K562 (cell line): ENCODE data around the gene FBXO28. TPM values are rescaled to one million over a fixed set of nuclear protein-coding genes. Genes with fewer than 3 reads are reported as not detected.
A peak's percentile ranks its signal among the peaks of the same experiment; 100 is the strongest.

Experiments used
- ATAC-seq: fragments of 200-7000 bp; cut with Tn5 transposase; 3 replicates; pipeline ENCODE4 v1.9.1; 2020; ENCODE audit warnings: moderate library complexity
- BruUV-seq: library from RNA; stranded (reverse); fragments of 400-500 nt; replicated peaks from 2 replicates; lab custom pipeline; 2021; lab: Mats Ljungman, UMichigan
- CTCF ChIA-PET: fragments of 300-600 bp; formaldehyde crosslinking; extraction: SDS; loops from one replicate; lab custom pipeline; 2021; ENCODE audit warnings: low intra/inter-chr PET ratio; lab: Yijun Ruan, JAX
- POLR2A ChIA-PET: fragments of 300-600, 350-650 bp; sonication (Branson Sonifier 250); formaldehyde crosslinking; extraction: SDS; loops from one replicate; lab custom pipeline; 2021; ENCODE audit warnings: antibody characterized with exemption, inconsistent platforms; lab: Yijun Ruan, JAX
- DNase-seq, 4 experiments: peaks; one replicate each; pipeline versions ENCODE4 v3.0.0 to v3.0.0-alpha.2; 2011 to 2018; ENCODE audit warnings: low spot score in 3 of 4, mixed read lengths in 3 of 4; ENCODE audit errors: extremely low read depth in 1 of 4
- FAIRE-seq: peaks from 2 replicates; lab custom pipeline; 2011; peaks lifted over from hg19 to GRCh38; lab: Jason Lieb, UNC
- H2AFZ ChIP-seq: 2 replicates; pipeline ENCODE4 v1.6.0; 2011; ENCODE audit warnings: low read depth, low read length, control low read depth, inconsistent platforms
- H3K27ac ChIP-seq: fragments of 200-600 bp; 3 replicates; pipeline ENCODE4 v1.8.0; 2011; ENCODE audit warnings: low read depth, mild to moderate bottlenecking, control low read depth, inconsistent platforms, low read length, moderate library complexity, mixed read lengths; ENCODE audit errors: extremely low read depth
- H3K27me3 ChIP-seq, 2 experiments: fragments of 300-600 bp in 1 of 2; 2 replicates in 1 of 2; 3 replicates in 1 of 2; pipeline versions ENCODE4 v1.6.0 to v1.8.0; 2011; ENCODE audit warnings: inconsistent platforms in 2 of 2, low read length in 2 of 2, mild to moderate bottlenecking in 1 of 2, mixed read lengths in 1 of 2, moderate library complexity in 1 of 2; ENCODE audit not compliant: control insufficient read depth in 2 of 2, insufficient read depth in 2 of 2
- H3K36me3 ChIP-seq: fragments of 300-600 bp; 3 replicates; pipeline ENCODE4 v1.8.0; 2011; ENCODE audit warnings: mild to moderate bottlenecking, low read length, inconsistent platforms; ENCODE audit not compliant: control insufficient read depth, insufficient read depth
- H3K4me1 ChIP-seq, 2 experiments: fragments of 200-600 bp in 1 of 2; replicated peaks in 1 of 2; 2 replicates in 1 of 2; 3 replicates in 1 of 2; pipeline versions ENCODE4 v1.5.1 to v1.8.0; 2011; ENCODE audit warnings: inconsistent platforms in 2 of 2, low read length in 2 of 2, mild to moderate bottlenecking in 1 of 2, mixed read lengths in 1 of 2, moderate library complexity in 1 of 2; ENCODE audit not compliant: control insufficient read depth in 2 of 2, insufficient read depth in 2 of 2
- H3K4me2 ChIP-seq: 2 replicates; pipeline ENCODE4 v1.6.1; 2011; ENCODE audit warnings: low read length, control low read depth, inconsistent platforms, mixed read lengths; ENCODE audit not compliant: insufficient read depth
- H3K4me3 ChIP-seq: fragments of 200-600 bp; sonication (generic), shearing (Covaris generic); 2 replicates; pipeline ENCODE4 v1.5.1; 2016; ENCODE audit warnings: control low read depth, inconsistent platforms
- H3K79me2 ChIP-seq: fragments of 200-600 bp; 3 replicates; pipeline ENCODE4 v1.8.0; 2011; ENCODE audit warnings: low read length, inconsistent platforms; ENCODE audit not compliant: control insufficient read depth, insufficient read depth
- H3K9ac ChIP-seq, 2 experiments: 2 replicates each; pipeline versions ENCODE4 v1.6.0 to v1.6.1; 2011; ENCODE audit warnings: low read depth in 2 of 2, low read length in 2 of 2, control low read depth in 1 of 2, inconsistent platforms in 1 of 2, mild to moderate bottlenecking in 1 of 2, mixed read lengths in 1 of 2; ENCODE audit not compliant: insufficient read depth in 1 of 2
- H3K9me1 ChIP-seq: one replicate; pipeline ENCODE4 v1.6.0; 2011; ENCODE audit warnings: inconsistent platforms, mild to moderate bottlenecking, low read length, moderate library complexity; ENCODE audit not compliant: control insufficient read depth, insufficient read depth
- H3K9me3 ChIP-seq: replicated peaks from 2 replicates; pipeline ENCODE4 v1.5.1; 2011; ENCODE audit warnings: low read depth, low read length, inconsistent platforms; ENCODE audit not compliant: control insufficient read depth, insufficient read depth
- H4K20me1 ChIP-seq: replicated peaks from 2 replicates; pipeline ENCODE4 v1.6.1; 2011; ENCODE audit warnings: low read length, inconsistent platforms, mixed read lengths; ENCODE audit not compliant: control insufficient read depth, insufficient read depth
- ADNP ChIP-seq: fragments of 200-800 bp; sonication (Bioruptor generic); IDR thresholded peaks from 2 replicates; pipeline ENCODE4 v1.6.1; 2016; ENCODE audit warnings: missing genetic modification characterization, missing compliant biosample characterization
- CBFB ChIP-seq: sonication (generic); formaldehyde crosslinking; IDR thresholded peaks from 2 replicates; pipeline ENCODE4 v1.4.0; 2020; ENCODE audit warnings: mild to moderate bottlenecking, missing genetic modification reagents
- FIP1L1 ChIP-seq: fragments of 200-400 bp; formaldehyde crosslinking; IDR thresholded peaks from 2 replicates; pipeline ENCODE4 v1.6.1; 2018; ENCODE audit warnings: mild to moderate bottlenecking, low read depth, low read length; ENCODE audit not compliant: poor library complexity, severe bottlenecking
- LEF1 ChIP-seq: fragments of 450-650 bp; IDR thresholded peaks from 2 replicates; pipeline ENCODE4 v1.6.1; 2016; ENCODE audit warnings: mild to moderate bottlenecking
- MTF1 ChIP-seq: fragments of 250-450 bp; sonication (Bioruptor Pico); IDR thresholded peaks from 2 replicates; pipeline ENCODE4 v1.9.0; 2021; ENCODE audit warnings: moderate library complexity, mild to moderate bottlenecking, inconsistent platforms, borderline replicate concordance
- TCF3 ChIP-seq: sonication (generic); formaldehyde crosslinking; IDR thresholded peaks from 2 replicates; pipeline ENCODE4 v1.4.0; 2020; ENCODE audit warnings: mild to moderate bottlenecking, missing genetic modification reagents
- THRAP3 ChIP-seq: fragments of 450-650 bp; IDR thresholded peaks from 2 replicates; pipeline ENCODE4 v1.6.1; 2016; ENCODE audit warnings: mild to moderate bottlenecking, inconsistent platforms, borderline replicate concordance
- ZNF408 ChIP-seq: fragments of 250-450 bp; sonication (Bioruptor Pico); IDR thresholded peaks from 2 replicates; pipeline ENCODE4 v1.4.0; 2020; ENCODE audit warnings: low read depth, mild to moderate bottlenecking, moderate library complexity
- ZNF766 ChIP-seq: fragments of 200-800 bp; sonication (Bioruptor generic); conservative IDR thresholded peaks from 2 replicates; pipeline ENCODE4 v1.6.1; 2016; ENCODE audit warnings: missing genetic modification characterization, missing compliant biosample characterization
- WGBS: fragments of 100-300 bp; shearing (Covaris generic); methylation state at CpG from one replicate; pipeline ENCODE4 v1.1.6; 2016; ENCODE audit warnings: low coverage, mixed read lengths; ENCODE audit not compliant: insufficient coverage; ENCODE audit errors: missing lambda C conversion rate; 5-methylcytosine and 5-hydroxymethylcytosine counted together
- in situ Hi-C: fragments of 300-500 bp; cut with MboI; formaldehyde crosslinking; loops from 4 replicates; pipeline ENCODE4 v1.15.0; 2018; ENCODE audit warnings: inconsistent platforms, mixed read lengths
- intact Hi-C: fragments of 100-400 bp; cut with micrococcal nuclease; formaldehyde crosslinking; loops from 2 replicates; pipeline ENCODE4 v1.14.2; 2022
- polyA plus RNA-seq, 8 experiments: library from polyadenylated mRNA; depleted of rRNA in 4 of 8; stranded (reverse) in 5 of 8; unstranded in 3 of 8; fragments of >200 nt; fragmentation: Nextera tagmentation in 2 of 8; fragmentation: Illumina TruSeq in 1 of 8; extraction: Ambion mirVana in 2 of 8; extraction: Trizol in 1 of 8; gene quantifications; 2 replicates each; pipeline versions ENCODE4 v1.2.1 to v1.2.3, GENCODE V29; 2011 to 2014; ENCODE audit warnings: inconsistent platforms in 1 of 8, missing spikeins in 1 of 8
- total RNA-seq, 7 experiments: library from RNA; depleted of rRNA in 6 of 7; stranded (reverse); fragments of >200 nt in 6 of 7; fragmentation: Illumina TruSeq in 2 of 7; extraction: Trizol in 2 of 7; gene quantifications; 2 replicates each; pipeline versions ENCODE4 v1.2.1 to v1.2.3, GENCODE V29; 2011 to 2021; ENCODE audit warnings: low replicate concordance in 1 of 7
- TF ChIP-seq, protein P1 (sequence below): sonication (generic); formaldehyde crosslinking; IDR thresholded peaks from 2 replicates; pipeline ENCODE4 v1.4.0; 2020; ENCODE audit warnings: mild to moderate bottlenecking, missing genetic modification reagents
- TF ChIP-seq, protein P2 (sequence below): fragments of 250-450 bp; sonication (Bioruptor Pico); IDR thresholded peaks from 2 replicates; pipeline ENCODE4 v1.8.0; 2021; ENCODE audit warnings: moderate library complexity, mild to moderate bottlenecking, inconsistent platforms

FBXO28 gene
- total and polyA plus RNA-seq, 9 of the 15 experiments (the other 6 are each of a cell fraction or from before 2014, with no cell fraction given) = 4.1 to 34.8 (median 25.3) TPM

DNA sequence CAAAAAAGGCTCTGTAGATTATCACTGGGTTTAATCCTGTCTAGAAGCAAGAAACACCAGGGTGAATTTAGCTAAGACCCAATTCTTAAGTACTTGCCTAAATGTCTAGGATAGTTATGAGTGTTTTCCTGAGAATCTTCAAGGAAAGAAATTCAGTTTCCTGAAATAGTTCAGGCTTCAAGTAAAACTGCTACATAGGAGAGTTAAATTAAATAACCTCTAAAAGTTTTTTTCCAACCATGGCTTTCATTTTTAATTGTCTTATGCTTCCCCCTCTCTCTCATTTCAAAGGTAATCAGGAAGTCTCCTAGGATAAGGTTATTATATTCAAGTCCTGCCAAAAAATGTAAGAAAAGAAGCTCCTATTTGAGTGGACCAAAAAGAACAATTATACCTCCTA, 46.7 kb upstream of the FBXO28 start:
- Histone ChIP-seq H3K4me3 (no peak overlapping the region), H3K27me3 (no peaks in the 10 kb centered on the region), H3K4me2 (no peak overlapping the region), H3K4me1 (peaks cover 0 to 23% of the 10 kb centered on the region in 2 experiments; a peak in 3 of 5 replicates), H4K20me1 (no peaks in the 10 kb centered on the region), H3K9me3 (no peaks in the 10 kb centered on the region), H3K79me2 (no peaks in the 10 kb centered on the region), H3K36me3 (no peaks in the 10 kb centered on the region), H2AFZ (no peak overlapping the region), H3K9me1 (no peaks in the 10 kb centered on the region), H3K27ac (no peak overlapping the region), H3K9ac (no peak overlapping the region)
- ATAC-seq (no peak), DNase-seq (no peak), FAIRE-seq (no peak)
- BruUV-seq = no TSS peak
- POLR2A ChIA-PET = interaction anchor here (1.0 to 1.7 kb wide), 6 partner anchors 8 to 75 kb away, joined by 3 to 6 read pairs (median 3); no protein-coding TSS in a partner anchor
- in situ Hi-C loops = no loop called here
- TF ChIP-seq MTF1 (no peak), ADNP (no peak)
- intact Hi-C loops = no loop called here
- CTCF ChIA-PET = no interaction called here

DNA sequence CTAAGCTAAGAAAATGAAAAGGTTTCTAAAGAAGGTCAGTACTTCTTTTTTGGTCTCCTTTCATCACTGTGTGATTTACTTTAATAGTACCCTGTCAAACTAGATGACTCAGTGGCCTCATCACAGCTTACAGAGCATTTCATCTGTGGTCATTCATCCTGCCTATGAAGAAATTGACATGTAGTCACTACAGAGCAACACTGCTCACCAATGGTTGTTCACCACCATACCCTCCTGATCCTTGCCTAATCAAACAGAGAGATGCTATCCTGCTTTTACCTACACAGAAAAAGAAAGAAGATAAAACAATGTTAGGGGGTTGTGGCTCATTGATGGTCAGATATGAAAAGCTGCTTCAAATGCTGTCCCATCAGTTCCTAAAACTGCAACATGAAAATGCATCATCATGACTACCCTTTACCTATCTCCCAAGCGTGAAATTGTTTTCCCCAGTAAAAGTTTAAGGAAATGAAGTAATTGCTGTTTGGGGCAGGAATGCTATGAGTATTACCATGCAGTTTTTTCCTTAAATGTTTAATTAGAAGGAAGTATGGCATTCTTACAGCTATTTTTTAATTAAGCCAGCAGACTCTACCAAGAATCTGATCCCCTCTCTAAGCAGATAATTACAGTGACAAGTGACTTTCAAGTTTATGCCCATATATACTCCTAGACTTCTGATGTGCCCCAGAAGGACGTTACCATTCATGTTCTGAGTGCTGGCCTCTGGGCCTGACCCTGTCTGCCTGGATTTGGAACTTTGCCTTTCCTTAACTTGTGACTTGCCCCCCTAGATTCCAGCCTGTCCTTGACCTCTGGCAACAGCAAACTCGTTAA, 46.1 kb upstream of the FBXO28 start:
- peak; percentile 45 for ATAC-seq
- no peak overlapping the region for H2AFZ ChIP-seq
- peak in 1 of 4 experiments; percentile 38 for DNase-seq
- WGBS = 23% methylated on average over 3 of the region's 3 CpGs
- peaks cover 0 to 23% of the 10 kb centered on the region in 2 experiments; a peak in 3 of 5 replicates for H3K4me1 ChIP-seq
- no TSS peak for BruUV-seq
- no peak overlapping the region for H3K9ac ChIP-seq
- H3K36me3 ChIP-seq = no peaks in the 10 kb centered on the region
- no peaks in the 10 kb centered on the region for H3K27me3 ChIP-seq
- CTCF ChIA-PET = no interaction called here
- H3K9me3 ChIP-seq = no peaks in the 10 kb centered on the region
- no peaks in the 10 kb centered on the region for H3K9me1 ChIP-seq
- no peaks in the 10 kb centered on the region for H3K79me2 ChIP-seq
- no peak overlapping the region for H3K27ac ChIP-seq
- intact Hi-C loops (no loop called here), in situ Hi-C loops (no loop called here)
- FAIRE-seq = no peak
- POLR2A ChIA-PET = interaction anchor here (0.8 to 1.7 kb wide), 8 partner anchors 8 to 75 kb away, joined by 3 to 6 read pairs (median 3); no protein-coding TSS in a partner anchor
- H3K4me3 ChIP-seq = no peak overlapping the region
- no peak overlapping the region for H3K4me2 ChIP-seq
- no peaks in the 10 kb centered on the region for H4K20me1 ChIP-seq
- no peak for TF ChIP-seq FIP1L1
- no peak for TF ChIP-seq CBFB (CRISPR knock-in tag)
- no peak for TF ChIP-seq THRAP3
- TF ChIP-seq, protein P1, sequence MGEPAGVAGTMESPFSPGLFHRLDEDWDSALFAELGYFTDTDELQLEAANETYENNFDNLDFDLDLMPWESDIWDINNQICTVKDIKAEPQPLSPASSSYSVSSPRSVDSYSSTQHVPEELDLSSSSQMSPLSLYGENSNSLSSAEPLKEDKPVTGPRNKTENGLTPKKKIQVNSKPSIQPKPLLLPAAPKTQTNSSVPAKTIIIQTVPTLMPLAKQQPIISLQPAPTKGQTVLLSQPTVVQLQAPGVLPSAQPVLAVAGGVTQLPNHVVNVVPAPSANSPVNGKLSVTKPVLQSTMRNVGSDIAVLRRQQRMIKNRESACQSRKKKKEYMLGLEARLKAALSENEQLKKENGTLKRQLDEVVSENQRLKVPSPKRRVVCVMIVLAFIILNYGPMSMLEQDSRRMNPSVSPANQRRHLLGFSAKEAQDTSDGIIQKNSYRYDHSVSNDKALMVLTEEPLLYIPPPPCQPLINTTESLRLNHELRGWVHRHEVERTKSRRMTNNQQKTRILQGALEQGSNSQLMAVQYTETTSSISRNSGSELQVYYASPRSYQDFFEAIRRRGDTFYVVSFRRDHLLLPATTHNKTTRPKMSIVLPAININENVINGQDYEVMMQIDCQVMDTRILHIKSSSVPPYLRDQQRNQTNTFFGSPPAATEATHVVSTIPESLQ (CRISPR knock-in tag) = 0 out of 2 replicates have a peak, but pooled peaks have one; percentile 39
- 0 out of 2 replicates have a peak, but pooled peaks have one; percentile 18 for TF ChIP-seq TCF3 (CRISPR knock-in tag)
- TF ChIP-seq ZNF766 (CRISPR knock-in tag) = 0 out of 2 replicates have a peak, but pooled peaks have one; percentile 4
- TF ChIP-seq ZNF408 (CRISPR knock-in tag) = no peak
- TF ChIP-seq, protein P2, sequence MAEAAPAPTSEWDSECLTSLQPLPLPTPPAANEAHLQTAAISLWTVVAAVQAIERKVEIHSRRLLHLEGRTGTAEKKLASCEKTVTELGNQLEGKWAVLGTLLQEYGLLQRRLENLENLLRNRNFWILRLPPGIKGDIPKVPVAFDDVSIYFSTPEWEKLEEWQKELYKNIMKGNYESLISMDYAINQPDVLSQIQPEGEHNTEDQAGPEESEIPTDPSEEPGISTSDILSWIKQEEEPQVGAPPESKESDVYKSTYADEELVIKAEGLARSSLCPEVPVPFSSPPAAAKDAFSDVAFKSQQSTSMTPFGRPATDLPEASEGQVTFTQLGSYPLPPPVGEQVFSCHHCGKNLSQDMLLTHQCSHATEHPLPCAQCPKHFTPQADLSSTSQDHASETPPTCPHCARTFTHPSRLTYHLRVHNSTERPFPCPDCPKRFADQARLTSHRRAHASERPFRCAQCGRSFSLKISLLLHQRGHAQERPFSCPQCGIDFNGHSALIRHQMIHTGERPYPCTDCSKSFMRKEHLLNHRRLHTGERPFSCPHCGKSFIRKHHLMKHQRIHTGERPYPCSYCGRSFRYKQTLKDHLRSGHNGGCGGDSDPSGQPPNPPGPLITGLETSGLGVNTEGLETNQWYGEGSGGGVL (CRISPR knock-in tag) = no peak
- TF ChIP-seq LEF1 = 0 out of 2 replicates have a peak, but pooled peaks have one; percentile 28
